GM19023 (cell line): ENCODE data around the gene TBC1D9.

Experiments used
- ATAC-seq: cut with Tn5 transposase; IDR thresholded peaks from one replicate; pipeline ENCODE4 v1.9.1; 2021; ENCODE audit warnings: mild to moderate bottlenecking, moderate library complexity; ENCODE audit not compliant: unreplicated experiment

TBC1D9 gene

DNA sequence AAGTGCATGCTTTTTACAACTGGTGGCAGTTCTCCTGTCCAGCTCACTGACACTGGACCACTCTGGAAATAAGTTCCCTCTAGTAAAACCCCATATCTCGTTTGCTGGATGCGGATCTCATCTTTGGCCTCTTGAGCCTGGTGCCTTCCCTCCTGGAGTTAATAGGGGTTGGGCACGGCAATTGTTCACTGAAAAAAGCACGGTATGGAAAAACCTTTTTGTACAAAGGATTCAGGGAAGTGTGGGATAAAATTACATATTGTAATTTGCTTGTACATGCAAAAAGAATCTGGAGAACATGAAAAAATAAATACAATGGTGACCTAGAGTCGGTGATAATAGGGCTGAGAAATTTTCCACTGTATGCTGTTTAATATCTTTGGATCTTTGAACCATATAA, 30.6 kb downstream of the TBC1D9 start:
- no peak for ATAC-seq

GRCh38 chr4:140724760-140725159, 31.4 kb downstream of the TBC1D9 start:
- ATAC-seq = no peak

- peak; percentile 46 for ATAC-seq
These were observed 35.5 kb downstream of the TBC1D9 start for GRCh38 chr4:140720387-140721304.

- ATAC-seq = peak; percentile 58
These were observed 36.5 kb downstream of the TBC1D9 start for GRCh38 chr4:140719686-140720085.

DNA sequence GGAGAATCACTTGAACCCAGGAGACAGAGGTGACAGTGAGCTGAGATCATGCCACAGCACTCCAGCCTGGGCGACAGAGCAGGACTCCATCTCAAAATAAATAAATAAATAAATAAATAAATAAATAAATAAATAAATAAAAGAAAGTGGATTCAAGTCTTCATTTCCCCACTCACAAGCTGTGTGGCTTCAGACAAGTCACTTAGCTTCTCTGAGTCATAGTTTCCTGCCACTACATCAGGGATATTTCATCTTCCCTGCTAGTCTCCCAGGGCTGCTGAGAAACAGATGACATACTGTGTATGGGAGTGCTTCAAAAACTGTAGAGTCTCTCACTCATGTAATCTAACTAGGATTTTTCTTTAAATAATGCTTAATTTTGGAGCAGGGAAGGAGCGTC, 37.2 kb downstream of the TBC1D9 start:
- no peak for ATAC-seq

- ATAC-seq = no peak
These were observed 37.8 kb downstream of the TBC1D9 start for GRCh38 chr4:140718241-140718952.

DNA sequence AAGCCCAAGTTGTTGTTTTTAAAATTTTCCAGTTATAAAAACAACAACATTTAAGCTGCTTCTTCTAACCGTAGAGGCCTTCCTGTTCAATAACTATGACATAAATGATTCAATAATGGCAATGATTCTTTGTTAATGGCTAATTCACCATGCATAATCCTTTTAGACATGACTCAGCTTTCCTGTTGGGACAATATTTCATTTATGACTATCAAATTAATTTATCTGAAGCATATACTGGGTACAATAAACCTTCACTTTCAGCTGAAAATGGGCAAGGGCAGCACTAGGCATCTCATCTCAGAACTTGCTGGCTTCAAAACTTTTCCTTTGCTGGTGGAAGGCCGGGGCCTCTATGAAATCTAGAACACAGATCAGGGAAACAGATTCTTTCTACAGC, 38.9 kb downstream of the TBC1D9 start:
- no peak for ATAC-seq

DNA sequence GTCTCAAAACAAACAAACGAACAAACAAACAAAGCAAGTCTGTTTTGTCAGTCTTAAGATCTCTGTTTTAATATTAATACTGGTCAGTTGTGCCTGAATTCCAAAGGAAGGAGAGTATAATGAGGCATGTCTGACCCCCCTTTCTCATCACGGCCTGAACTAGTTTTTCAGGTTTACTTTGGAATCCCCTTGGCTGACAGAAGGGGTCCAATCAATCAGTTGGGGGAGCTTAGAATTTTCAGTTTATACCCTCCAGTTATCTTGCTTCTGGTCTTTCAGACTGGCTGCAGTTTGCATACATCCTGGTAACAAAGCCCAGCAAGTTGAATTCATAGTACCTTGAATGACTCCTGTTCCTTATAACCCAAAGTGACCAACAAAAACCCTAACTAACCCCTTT, 41.1 kb downstream of the TBC1D9 start:
- ATAC-seq = no peak

- ATAC-seq = no peak
These were observed 44.3 kb downstream of the TBC1D9 start for GRCh38 chr4:140711910-140712309.

DNA sequence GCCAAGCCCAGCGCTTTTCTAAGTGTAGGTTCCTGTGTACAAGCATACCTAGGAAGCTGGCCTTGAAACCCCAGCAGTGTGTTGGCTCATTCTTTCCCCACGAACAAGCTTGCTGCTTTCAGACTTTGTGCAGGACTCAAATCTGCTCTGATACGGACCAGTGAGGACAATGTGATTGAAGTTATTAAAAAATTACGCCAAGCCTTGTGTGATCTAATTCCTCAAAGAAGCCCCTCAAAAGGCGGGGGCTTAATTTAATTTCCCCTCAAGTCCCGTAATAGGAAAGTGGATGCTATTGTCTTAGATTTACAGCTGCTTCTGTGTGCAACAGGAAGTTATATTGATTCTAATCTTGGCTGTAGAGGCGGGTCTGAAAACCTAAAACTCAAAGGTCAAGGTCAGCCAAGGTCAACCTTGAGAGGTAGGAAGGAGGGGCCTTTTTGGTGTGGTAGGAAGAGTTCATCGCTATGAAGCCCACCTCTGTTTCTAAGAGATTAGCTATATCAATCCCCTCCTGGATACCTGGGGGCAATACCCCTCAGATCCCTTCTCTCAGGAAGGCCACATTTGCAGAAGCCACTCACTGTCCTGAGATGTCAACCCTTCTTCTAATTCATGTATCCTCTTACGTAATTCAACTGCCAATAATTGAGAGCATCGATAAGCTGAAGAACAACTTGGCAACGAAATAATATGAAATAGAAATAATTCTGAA, 45.1 kb downstream of the TBC1D9 start:
- ATAC-seq = no peak

DNA sequence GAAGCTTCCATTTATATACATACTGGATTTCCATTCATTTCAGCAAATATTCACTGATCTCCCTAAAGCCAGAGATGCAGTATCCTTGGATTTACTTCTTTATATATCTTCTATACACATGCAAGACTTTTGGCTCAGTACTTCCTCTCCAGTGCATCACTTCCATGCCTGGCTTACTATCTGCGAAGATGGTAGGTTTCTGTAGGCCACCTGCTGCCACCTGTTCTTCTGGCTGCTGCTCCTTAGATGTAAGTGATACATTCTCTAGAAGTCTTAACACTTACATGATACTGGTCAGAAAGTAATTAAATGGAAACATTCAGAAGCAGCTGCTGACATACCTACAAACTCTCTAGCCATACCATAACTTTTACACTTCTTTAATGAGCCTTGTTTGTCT, 48.9 kb downstream of the TBC1D9 start:
- ATAC-seq = no peak

DNA sequence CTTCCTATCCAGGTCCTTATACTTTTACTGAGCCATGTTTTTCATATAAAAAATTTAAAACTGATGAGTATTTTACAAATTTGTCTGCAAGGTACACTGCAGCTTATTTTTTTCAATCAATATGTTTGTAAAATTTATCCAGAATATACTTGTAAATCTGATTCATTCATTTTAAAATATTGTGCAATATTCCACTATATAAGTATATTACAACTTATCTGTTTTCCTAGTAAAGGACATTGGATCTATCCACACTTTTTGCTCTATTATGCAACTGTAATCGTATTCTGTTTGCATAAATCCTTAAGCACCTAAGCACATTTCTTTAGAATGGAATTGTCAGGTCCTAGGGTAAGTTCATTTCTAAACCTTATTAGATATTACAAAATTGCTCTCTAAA, 49.5 kb downstream of the TBC1D9 start:
- no peak for ATAC-seq

GRCh38 chr4:140706276-140706625, 49.9 kb downstream of the TBC1D9 start:
- no peak for ATAC-seq

DNA sequence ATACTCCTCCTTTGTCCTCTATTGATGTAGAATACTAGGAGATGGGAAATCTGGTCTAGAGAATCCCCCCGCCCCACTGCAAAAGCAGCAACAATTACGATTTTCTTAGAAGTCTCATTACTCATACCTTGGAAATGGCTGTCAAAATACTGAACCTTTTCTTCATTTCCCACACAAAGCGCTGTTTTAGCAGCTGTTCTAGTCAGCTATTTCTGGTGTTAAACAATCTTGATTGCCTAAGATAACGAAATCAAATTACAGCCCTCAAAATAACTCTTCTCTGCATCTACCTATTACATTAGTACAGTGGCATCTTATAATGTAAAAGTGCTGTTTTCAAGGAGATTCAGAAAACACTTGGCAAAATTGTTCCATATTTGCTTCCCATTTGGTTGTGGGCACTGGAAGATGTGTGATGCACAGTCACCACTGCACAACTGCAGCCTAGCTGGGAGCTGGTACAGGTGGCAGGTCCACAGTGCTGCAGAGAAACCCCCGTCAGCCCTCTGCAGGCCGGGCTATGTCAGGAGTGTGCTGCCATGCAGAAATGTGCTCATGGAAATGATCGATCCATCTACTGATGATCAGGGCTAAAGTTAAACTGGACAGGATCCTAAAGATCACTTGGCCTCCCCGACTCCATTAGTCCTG, 50.4 kb downstream of the TBC1D9 start:
- ATAC-seq = no peak

GRCh38 chr4:140704964-140705363, 51.2 kb downstream of the TBC1D9 start:
- no peak for ATAC-seq

DNA sequence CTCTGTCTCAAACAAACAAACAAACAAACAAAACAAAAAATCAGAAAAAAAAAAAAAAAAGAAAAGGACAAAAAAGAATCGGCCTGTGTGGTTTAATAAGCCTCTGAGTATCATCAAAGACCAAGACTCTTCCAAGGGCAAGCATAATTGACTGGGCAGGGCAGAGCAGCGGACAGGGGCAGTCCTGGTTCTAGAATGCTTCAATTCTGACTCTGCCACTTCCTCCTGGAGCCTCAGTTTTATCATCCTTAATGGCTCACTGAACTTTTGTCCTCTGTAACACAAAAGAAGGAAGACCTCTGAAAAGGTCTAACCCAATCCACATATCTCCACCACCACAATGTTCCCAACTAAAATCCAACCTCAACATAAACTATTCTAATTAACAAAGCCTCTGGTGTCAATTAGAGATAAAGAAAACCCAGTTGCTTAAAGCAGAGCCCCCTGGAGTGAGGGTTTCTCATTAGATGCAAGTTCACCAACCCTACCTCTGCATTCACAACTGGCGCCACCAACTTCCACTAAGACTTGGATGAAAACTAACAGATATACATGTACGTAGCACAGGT, 51.7 kb downstream of the TBC1D9 start:
- ATAC-seq = no peak

- no peak for ATAC-seq
These were observed 52.7 kb downstream of the TBC1D9 start for GRCh38 chr4:140703463-140703862.

- no peak for ATAC-seq
These were observed 54.0 kb downstream of the TBC1D9 start for GRCh38 chr4:140702096-140702757.

GRCh38 chr4:140701071-140701470, 55.1 kb downstream of the TBC1D9 start:
- no peak for ATAC-seq
